ENCODE results near the gene ZNF780A. TPM values are rescaled to one million over a fixed set of nuclear protein-coding genes. Genes with fewer than 3 reads are reported as not detected.

The ZNF780A gene
- total and polyA plus RNA-seq, 2 experiments from 2014 or later = 12.3 to 15.0 TPM

DNA sequence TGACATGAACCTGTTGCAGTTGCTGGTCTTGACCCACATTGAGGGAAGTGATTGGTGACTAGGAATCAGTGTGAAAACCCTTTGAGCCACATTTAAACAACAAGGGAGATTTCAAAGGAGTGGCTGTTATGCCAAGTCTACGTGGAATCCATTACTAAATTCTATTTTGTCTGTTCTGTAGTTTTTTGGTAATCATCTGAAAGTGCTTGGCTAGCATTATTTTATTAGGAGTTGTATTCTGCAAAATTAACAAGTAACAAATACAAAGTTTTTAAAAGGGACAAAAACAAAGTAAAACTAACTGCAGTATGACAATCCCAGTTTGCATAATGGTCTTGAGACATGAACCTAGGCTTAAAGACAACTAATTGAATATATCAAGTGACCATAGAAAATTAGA, 14.0 kb upstream of the ZNF780A start (continued):
- TF ChIP-seq ZNF462 (CRISPR knock-in tag; IDR thresholded peaks at IDR 0.05) = no peak
- TF ChIP-seq, protein P1, sequence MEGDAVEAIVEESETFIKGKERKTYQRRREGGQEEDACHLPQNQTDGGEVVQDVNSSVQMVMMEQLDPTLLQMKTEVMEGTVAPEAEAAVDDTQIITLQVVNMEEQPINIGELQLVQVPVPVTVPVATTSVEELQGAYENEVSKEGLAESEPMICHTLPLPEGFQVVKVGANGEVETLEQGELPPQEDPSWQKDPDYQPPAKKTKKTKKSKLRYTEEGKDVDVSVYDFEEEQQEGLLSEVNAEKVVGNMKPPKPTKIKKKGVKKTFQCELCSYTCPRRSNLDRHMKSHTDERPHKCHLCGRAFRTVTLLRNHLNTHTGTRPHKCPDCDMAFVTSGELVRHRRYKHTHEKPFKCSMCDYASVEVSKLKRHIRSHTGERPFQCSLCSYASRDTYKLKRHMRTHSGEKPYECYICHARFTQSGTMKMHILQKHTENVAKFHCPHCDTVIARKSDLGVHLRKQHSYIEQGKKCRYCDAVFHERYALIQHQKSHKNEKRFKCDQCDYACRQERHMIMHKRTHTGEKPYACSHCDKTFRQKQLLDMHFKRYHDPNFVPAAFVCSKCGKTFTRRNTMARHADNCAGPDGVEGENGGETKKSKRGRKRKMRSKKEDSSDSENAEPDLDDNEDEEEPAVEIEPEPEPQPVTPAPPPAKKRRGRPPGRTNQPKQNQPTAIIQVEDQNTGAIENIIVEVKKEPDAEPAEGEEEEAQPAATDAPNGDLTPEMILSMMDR (conservative IDR thresholded peaks at IDR 0.05; ENCODE audit: low read depth in 2 of 2) = no peak
- TF ChIP-seq ZNF114 (CRISPR knock-in tag; IDR thresholded peaks at IDR 0.05) = no peak
- no peak for TF ChIP-seq EZH2 (IDR thresholded peaks at IDR 0.05; ENCODE audit: low read depth, unreplicated experiment)
- no peak for TF ChIP-seq STAT1 (IDR thresholded peaks at IDR 0.05; ENCODE audit: unreplicated experiment)

- Histone ChIP-seq H3K4me1 (ENCODE audit: insufficient read depth) (no peaks in the 10 kb centered on the region), H3K4me3 (no peak overlapping the region), H2AFZ (no peak overlapping the region), H3K27me3 (ENCODE audit: insufficient read depth) (no peaks in the 10 kb centered on the region), H4K20me1 (replicated peaks; ENCODE audit: insufficient read depth) (no peaks in the 10 kb centered on the region), H3K4me2 (no peak overlapping the region), H3K79me2 (replicated peaks; ENCODE audit: insufficient read depth) (no peaks in the 10 kb centered on the region), H3F3A (replicated peaks; ENCODE audit: low read depth) (no peaks in the 10 kb centered on the region), H3K27ac (ENCODE audit: low read depth) (no peak overlapping the region), H3K9me2 (ENCODE audit: insufficient read depth) (peaks cover 2% of the 10 kb centered on the region), H3K36me3 (ENCODE audit: insufficient read depth) (no peaks in the 10 kb centered on the region)
- Mint-ChIP-seq H3K27me3 (ENCODE audit: insufficient read depth, low read depth, poor library complexity) (no peaks in the 10 kb centered on the region), H3K36me3 (ENCODE audit: low read depth) (no peaks in the 10 kb centered on the region), H3K4me1 (no peaks in the 10 kb centered on the region), H3K9me3 (peaks cover 12% of the 10 kb centered on the region), H3K4me3 (no peak overlapping the region), H3K27ac (no peak overlapping the region)
- DNase-seq (ENCODE audit: low spot score) = no peak
- no peak for ATAC-seq
- TF ChIP-seq CREB1 (CRISPR knock-in tag; IDR thresholded peaks at IDR 0.05; ENCODE audit: low read depth) = no peak
- TF ChIP-seq POLR2AphosphoS5 (IDR thresholded peaks at IDR 0.05; ENCODE audit: low read depth) = no peak
- TF ChIP-seq, protein P2, sequence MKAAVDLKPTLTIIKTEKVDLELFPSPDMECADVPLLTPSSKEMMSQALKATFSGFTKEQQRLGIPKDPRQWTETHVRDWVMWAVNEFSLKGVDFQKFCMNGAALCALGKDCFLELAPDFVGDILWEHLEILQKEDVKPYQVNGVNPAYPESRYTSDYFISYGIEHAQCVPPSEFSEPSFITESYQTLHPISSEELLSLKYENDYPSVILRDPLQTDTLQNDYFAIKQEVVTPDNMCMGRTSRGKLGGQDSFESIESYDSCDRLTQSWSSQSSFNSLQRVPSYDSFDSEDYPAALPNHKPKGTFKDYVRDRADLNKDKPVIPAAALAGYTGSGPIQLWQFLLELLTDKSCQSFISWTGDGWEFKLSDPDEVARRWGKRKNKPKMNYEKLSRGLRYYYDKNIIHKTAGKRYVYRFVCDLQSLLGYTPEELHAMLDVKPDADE (IDR thresholded peaks at IDR 0.05) = no peak
- TF ChIP-seq ZNF114 (CRISPR knock-in tag; IDR thresholded peaks at IDR 0.05) = no peak
- no peak for TF ChIP-seq JUNB (IDR thresholded peaks at IDR 0.05; ENCODE audit: unreplicated experiment)
- TF ChIP-seq NANOG (IDR thresholded peaks at IDR 0.05; ENCODE audit: borderline replicate concordance) = no peak
- TF ChIP-seq, protein P1 (conservative IDR thresholded peaks at IDR 0.05; ENCODE audit: low read depth in 2 of 2) = no peak
- TF ChIP-seq ZNF331 (CRISPR knock-in tag; IDR thresholded peaks at IDR 0.05; ENCODE audit: low read depth) = no peak
These were observed 12.9 kb upstream of the ZNF780A start for GRCh38 chr19:40103600-40103999.
